MM.1S (cell line): ENCODE results near the gene WIPF2.

Source experiments
- DNase-seq: peaks from one replicate; pipeline ENCODE4 v3.0.0-alpha.2; 2015
- H2AFZ ChIP-seq: fragments of 300-600 bp; sonication (generic); 2 replicates; pipeline ENCODE4 v1.6.0; 2016; ENCODE audit warnings: antibody characterized with exemption, low read length
- H3F3A ChIP-seq: fragments of 300-600 bp; sonication (generic); 2 replicates; pipeline ENCODE4 v1.6.1; 2016; ENCODE audit warnings: mild to moderate bottlenecking, antibody characterized with exemption, low read length, moderate library complexity, mixed read lengths; ENCODE audit not compliant: insufficient read depth
- H3K27ac ChIP-seq: fragments of 300-600 bp; sonication (generic); 2 replicates; pipeline ENCODE4 v1.5.1; 2016; ENCODE audit warnings: mild to moderate bottlenecking, low read length
- H3K27me3 ChIP-seq: fragments of 300-600 bp; sonication (generic); replicated peaks from 2 replicates; pipeline ENCODE4 v1.6.0; 2016; ENCODE audit warnings: low read length; ENCODE audit not compliant: insufficient read depth
- H3K36me3 ChIP-seq: fragments of 300-600 bp; sonication (generic); replicated peaks from 2 replicates; pipeline ENCODE4 v1.6.1; 2016; ENCODE audit warnings: mild to moderate bottlenecking, low read length, mixed read lengths; ENCODE audit not compliant: insufficient read depth
- H3K4me1 ChIP-seq: fragments of 300-600 bp; sonication (generic); 2 replicates; pipeline ENCODE4 v1.6.1; 2016; ENCODE audit warnings: low read length, mixed read lengths
- H3K4me2 ChIP-seq: fragments of 300-600 bp; sonication (generic); 2 replicates; pipeline ENCODE4 v1.6.0; 2016; ENCODE audit warnings: low read depth, low read length
- H3K4me3 ChIP-seq: fragments of 300-600 bp; sonication (generic); 2 replicates; pipeline ENCODE4 v1.5.1; 2016; ENCODE audit warnings: low read length, mixed read lengths
- H3K79me2 ChIP-seq: fragments of 300-600 bp; sonication (generic); 2 replicates; pipeline ENCODE4 v1.6.1; 2016; ENCODE audit warnings: mixed run types, low read length, mixed read lengths
- H3K9ac ChIP-seq: fragments of 300-600 bp; sonication (generic); 2 replicates; pipeline ENCODE4 v1.6.1; 2016; ENCODE audit warnings: low read length, mixed read lengths
- H3K9me2 ChIP-seq: fragments of 300-600 bp; sonication (generic); replicated peaks from 2 replicates; pipeline ENCODE4 v1.6.1; 2016; ENCODE audit warnings: mild to moderate bottlenecking, low read length, mixed read lengths; ENCODE audit not compliant: insufficient read depth
- H3K9me3 ChIP-seq: fragments of 300-600 bp; sonication (generic); replicated peaks from 2 replicates; pipeline ENCODE4 v1.6.1; 2016; ENCODE audit warnings: mild to moderate bottlenecking, low read length, mixed read lengths; ENCODE audit not compliant: insufficient read depth
- H4K20me1 ChIP-seq: fragments of 300-600 bp; sonication (generic); 2 replicates; pipeline ENCODE4 v1.6.1; 2016; ENCODE audit warnings: mild to moderate bottlenecking, low read length, moderate library complexity, mixed read lengths; ENCODE audit not compliant: insufficient read depth
- CTCF ChIP-seq: fragments of 300-600 bp; sonication (generic); IDR thresholded peaks from 2 replicates; pipeline ENCODE4 v1.5.1; 2016; ENCODE audit warnings: antibody characterized with exemption, low read length, mixed read lengths
- EZH2 ChIP-seq: fragments of 300-600 bp; sonication (generic); optimal IDR thresholded peaks from 2 replicates; pipeline ENCODE3; 2017; ENCODE audit warnings: low read depth, mild to moderate bottlenecking, antibody characterized with exemption, low read length, mixed read lengths
- EZH2phosphoT487 ChIP-seq: fragments of 300-600 bp; sonication (generic); IDR thresholded peaks from 2 replicates; pipeline ENCODE4 v1.6.1; 2018; ENCODE audit warnings: antibody characterized with exemption, low read length

Gene WIPF2

GRCh38 chr17:40266882-40267281 is 47.8 kb downstream of the WIPF2 start:
- DNase-seq: no peak
- no peaks in the 10 kb centered on the region for H3K79me2 ChIP-seq
- no peaks in the 10 kb centered on the region for H3K4me1 ChIP-seq
- no peaks in the 10 kb centered on the region for H3K9me3 ChIP-seq
- H4K20me1 ChIP-seq: no peaks in the 10 kb centered on the region
- H3K4me2 ChIP-seq: no peak overlapping the region
- no peaks in the 10 kb centered on the region; the same call in 1 of the 2 replicates for H3K36me3 ChIP-seq
- H3F3A ChIP-seq: no peaks in the 10 kb centered on the region
- no peak overlapping the region for H3K4me3 ChIP-seq
- H2AFZ ChIP-seq: no peak overlapping the region
- H3K27ac ChIP-seq: no peak overlapping the region
- no peaks in the 10 kb centered on the region for H3K27me3 ChIP-seq
- TF ChIP-seq CTCF (no peak), EZH2 (no peak), EZH2phosphoT487 (no peak)
- H3K9me2 ChIP-seq: no peaks in the 10 kb centered on the region
- H3K9ac ChIP-seq: no peak overlapping the region

GRCh38 chr17:40268141-40268712 is 49.1 kb downstream of the WIPF2 start:
- Histone ChIP-seq H3K9ac (no peak overlapping the region), H3K9me3 (no peaks in the 10 kb centered on the region), H2AFZ (no peak overlapping the region), H3K4me1 (no peaks in the 10 kb centered on the region), H3K9me2 (no peaks in the 10 kb centered on the region), H3K27ac (no peak overlapping the region), H3K4me2 (no peak overlapping the region), H3K79me2 (no peaks in the 10 kb centered on the region), H3K36me3 (no peaks in the 10 kb centered on the region; the same call in 1 of the 2 replicates), H3K27me3 (no peaks in the 10 kb centered on the region), H4K20me1 (no peaks in the 10 kb centered on the region), H3K4me3 (no peak overlapping the region), H3F3A (no peaks in the 10 kb centered on the region)
- TF ChIP-seq EZH2: no peak
- no peak for TF ChIP-seq EZH2phosphoT487
- TF ChIP-seq CTCF: no peak
- DNase-seq: no peak

- H3K9me2 ChIP-seq: no peaks in the 10 kb centered on the region
- no peak overlapping the region for H3K4me3 ChIP-seq
- no peaks in the 10 kb centered on the region for H3K4me1 ChIP-seq
- DNase-seq: no peak
- no peaks in the 10 kb centered on the region for H3K9me3 ChIP-seq
- no peaks in the 10 kb centered on the region for H3K79me2 ChIP-seq
- H2AFZ ChIP-seq: no peak overlapping the region
- TF ChIP-seq EZH2phosphoT487: no peak
- no peak for TF ChIP-seq EZH2
- no peak for TF ChIP-seq CTCF
- 0 out of 2 replicates have a peak, but pooled peaks cover 4% of the 10 kb centered on the region for H3K36me3 ChIP-seq
- H3K27ac ChIP-seq: no peak overlapping the region
- no peak overlapping the region for H3K9ac ChIP-seq
- no peaks in the 10 kb centered on the region for H4K20me1 ChIP-seq
- H3K4me2 ChIP-seq: no peak overlapping the region
- H3F3A ChIP-seq: no peaks in the 10 kb centered on the region
- no peaks in the 10 kb centered on the region for H3K27me3 ChIP-seq
Observed at GRCh38 chr17:40278414-40278813, 59.3 kb downstream of the WIPF2 start.
